ENCODE measurements around the gene EBF4. TPM values are rescaled to one million over a fixed set of nuclear protein-coding genes. Genes with fewer than 3 reads are reported as not detected.

Gene EBF4
- total RNA-seq, 1 experiment from 2014 or later = 2.7 TPM

GRCh38 chr20:2663887-2664719 lies 28.5 kb upstream of the EBF4 start, which contains the start of gene IDH3B (continued):
- TF ChIP-seq ZNF532 (CRISPR knock-in tag; IDR thresholded peaks at IDR 0.05; ENCODE audit: borderline replicate concordance) (no peak), USF1 (CRISPR knock-in tag; IDR thresholded peaks at IDR 0.05) (no peak), EMX1 (CRISPR knock-in tag; IDR thresholded peaks at IDR 0.05) (no peak), ZNF396 (CRISPR knock-in tag; IDR thresholded peaks at IDR 0.05; ENCODE audit: borderline replicate concordance) (no peak), MYBL2 (CRISPR knock-in tag; IDR thresholded peaks at IDR 0.05) (no peak), PREB (CRISPR knock-in tag; IDR thresholded peaks at IDR 0.05; ENCODE audit: borderline replicate concordance) (no peak; the same call in 1 of the 2 replicates), ETV6 (CRISPR knock-in tag; IDR thresholded peaks at IDR 0.05) (peak; percentile 26; the same call in 1 of the 2 replicates), ATF6 (CRISPR knock-in tag; IDR thresholded peaks at IDR 0.05) (no peak), ZNF281 (CRISPR knock-in tag; IDR thresholded peaks at IDR 0.05) (no peak), NFATC4 (CRISPR knock-in tag; IDR thresholded peaks at IDR 0.05) (no peak; the same call in 1 of the 2 replicates), ZNF263 (CRISPR knock-in tag; IDR thresholded peaks at IDR 0.05; ENCODE audit: low read depth) (no peak), FOXP4 (CRISPR knock-in tag; IDR thresholded peaks at IDR 0.05) (no peak), RORB (CRISPR knock-in tag; IDR thresholded peaks at IDR 0.05) (no peak), ZNF232 (CRISPR knock-in tag; IDR thresholded peaks at IDR 0.05) (peak; percentile 53; the same call in 1 of the 2 replicates), PRRX2 (CRISPR knock-in tag; IDR thresholded peaks at IDR 0.05) (no peak), MAX (CRISPR knock-in tag; IDR thresholded peaks at IDR 0.05) (peak; percentile 38; the same call in 1 of the 2 replicates), JUN (CRISPR knock-in tag; IDR thresholded peaks at IDR 0.05) (no peak), HMGXB4 (CRISPR knock-in tag; IDR thresholded peaks at IDR 0.05) (no peak), IRF1 (CRISPR knock-in tag; IDR thresholded peaks at IDR 0.05) (no peak), TP53 (CRISPR knock-in tag; IDR thresholded peaks at IDR 0.05) (no peak), TEAD4 (CRISPR knock-in tag; IDR thresholded peaks at IDR 0.05) (no peak)
